Fibroblast of gingiva (primary cell): Measurements from ENCODE around the gene TERT.
"Not testable (repeated sequence)": the region's sequence is repeated elsewhere in the genome, so short reads cannot be mapped to it uniquely, and the experiment has no call there.

Experiments
- DNase-seq: peaks from one replicate; pipeline ENCODE4 v3.0.0-alpha.2; 2011; ENCODE audit warnings: low read depth

The TERT gene

GRCh38 chr5:1278656-1279442 lies 16.0 kb downstream of the TERT start:
- no peak for DNase-seq

DNA sequence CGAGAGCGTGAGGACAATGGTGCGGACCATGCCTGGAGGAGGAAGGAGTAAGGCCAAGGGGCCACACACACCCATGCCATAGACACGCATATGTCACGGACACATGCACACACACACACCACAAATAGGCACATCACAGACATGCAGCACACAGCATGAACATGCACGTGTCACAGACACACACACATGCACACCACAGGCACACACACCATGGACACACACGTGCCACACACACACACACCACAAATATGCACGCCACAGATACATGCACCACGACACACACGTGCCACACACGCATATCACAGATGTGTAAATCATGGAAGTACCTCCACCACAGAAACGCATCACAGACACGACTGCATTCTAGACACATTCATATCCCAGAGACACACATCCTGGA lies 16.7 kb downstream of the TERT start:
- no peak for DNase-seq

DNA sequence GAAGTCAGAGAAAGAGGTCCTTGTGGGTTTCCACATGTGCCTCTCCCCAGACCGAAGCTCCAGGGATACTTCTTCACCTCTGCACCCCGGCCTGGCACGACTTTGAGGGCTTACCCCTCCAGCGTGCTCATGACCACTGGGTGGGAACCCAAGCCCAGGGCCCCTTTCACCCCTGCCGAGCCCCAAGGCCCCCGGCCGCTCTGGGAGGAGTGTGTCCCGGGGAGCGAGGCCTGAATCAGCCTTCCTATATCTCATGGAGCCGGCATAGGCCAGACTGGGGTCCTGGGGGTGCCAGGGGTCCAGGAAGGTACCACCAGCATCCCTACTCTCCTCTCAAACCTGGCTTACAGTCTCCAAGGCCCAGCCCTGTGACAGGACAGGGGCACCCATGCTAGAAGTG lies 17.1 kb downstream of the TERT start:
- no peak for DNase-seq

GRCh38 chr5:1277331-1277730 lies 17.5 kb downstream of the TERT start:
- DNase-seq = no peak

- DNase-seq = no peak
These were observed 17.9 kb downstream of the TERT start for GRCh38 chr5:1276930-1277329.

DNA sequence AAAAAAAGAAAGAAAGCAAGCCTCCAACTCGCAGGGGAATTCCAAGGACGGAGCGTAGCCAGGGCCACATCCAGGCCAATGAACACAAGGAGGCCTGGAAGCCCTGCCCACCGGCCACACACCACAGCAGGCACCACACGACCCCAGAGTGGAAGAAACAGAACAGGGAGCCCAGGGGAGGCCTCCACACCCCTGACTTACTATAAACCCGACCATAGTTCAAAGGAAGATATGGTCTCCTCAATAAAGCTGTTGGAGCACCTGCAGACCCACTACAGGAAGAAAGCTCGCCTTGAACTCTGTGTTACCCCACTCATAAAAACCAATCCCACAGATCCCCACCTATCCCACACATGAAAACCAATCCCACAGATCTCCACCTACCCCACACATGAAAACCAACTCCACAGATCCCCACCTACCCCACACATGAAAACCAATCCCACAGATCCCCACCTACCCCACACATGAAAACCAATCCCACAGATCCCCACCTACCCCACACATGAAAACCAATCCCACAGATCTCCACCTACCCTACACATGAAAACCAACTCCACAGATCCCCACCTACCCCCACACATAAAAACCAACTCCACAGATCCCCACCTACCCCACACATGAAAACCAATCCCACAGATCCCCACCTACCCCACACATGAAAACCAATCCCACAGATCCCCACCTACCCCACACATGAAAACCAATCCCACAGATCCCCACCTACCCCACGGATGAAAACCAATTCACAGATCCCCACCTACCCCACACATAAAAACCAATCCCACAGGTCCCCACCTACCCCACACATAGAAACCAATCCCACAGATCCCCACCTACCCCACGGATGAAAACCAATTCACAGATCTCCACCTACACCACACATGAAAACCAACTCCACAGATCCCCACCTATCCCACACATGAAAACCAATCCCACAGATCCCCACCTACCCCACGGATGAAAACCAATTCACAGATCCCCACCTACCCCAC lies 19.2 kb downstream of the TERT start:
- DNase-seq = not testable (repeated sequence)

DNA sequence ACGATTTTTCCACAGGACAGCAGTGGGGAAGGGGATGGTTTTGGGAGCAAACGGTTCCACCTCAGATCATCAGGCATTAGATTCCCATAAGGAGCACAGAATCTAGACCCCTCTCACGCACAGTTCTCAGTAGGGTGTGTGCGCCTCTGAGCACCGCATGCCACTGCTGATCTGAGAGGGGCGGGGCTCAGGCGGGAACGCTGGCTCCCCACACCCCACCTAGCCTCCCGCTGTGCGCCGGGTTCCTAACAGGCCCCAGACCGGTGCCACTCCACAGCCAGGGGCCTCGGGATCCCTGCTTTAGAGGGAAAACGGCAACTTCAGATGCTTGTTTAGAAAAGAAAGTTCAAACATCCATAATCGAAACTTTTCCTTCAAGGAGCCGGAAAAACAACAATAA lies 20.4 kb downstream of the TERT start:
- DNase-seq = no peak

DNA sequence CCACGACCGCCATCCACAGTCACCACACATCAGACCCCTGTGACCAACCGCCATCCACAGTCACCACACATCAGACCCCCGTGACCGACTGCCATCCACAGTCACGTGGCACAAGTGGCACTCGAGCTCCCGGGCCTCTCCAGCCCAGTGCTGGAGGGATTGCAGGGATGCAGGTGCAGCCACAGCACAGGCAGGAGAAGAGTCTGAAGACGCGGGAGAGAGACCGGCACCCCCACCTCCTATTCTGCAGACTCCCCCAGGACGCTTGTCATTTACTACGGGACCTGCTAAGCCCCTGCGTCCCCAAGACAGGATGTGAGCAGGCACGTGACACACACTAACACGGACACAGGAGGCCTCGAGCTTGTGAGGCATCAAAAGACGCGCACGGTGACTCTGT lies 21.1 kb downstream of the TERT start:
- DNase-seq = no peak

DNA sequence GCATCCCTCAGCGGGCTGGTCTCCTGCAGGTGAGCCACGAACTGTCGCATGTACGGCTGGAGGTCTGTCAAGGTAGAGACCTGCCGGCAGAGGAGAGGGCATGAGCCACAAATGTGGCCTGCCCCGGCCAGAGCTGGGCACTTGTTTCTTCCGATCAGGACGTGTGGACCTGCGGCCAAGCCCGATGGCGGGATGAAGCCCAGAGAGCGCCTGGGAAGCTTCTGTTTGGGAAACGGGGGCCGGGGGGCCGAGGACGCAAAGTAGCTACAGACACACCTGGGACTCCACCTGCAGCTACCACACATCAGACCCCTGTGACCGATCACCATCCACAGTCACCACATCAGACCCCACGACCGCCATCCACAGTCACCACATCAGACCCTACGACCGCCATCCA lies 22.7 kb downstream of the TERT start:
- DNase-seq = no peak

DNA sequence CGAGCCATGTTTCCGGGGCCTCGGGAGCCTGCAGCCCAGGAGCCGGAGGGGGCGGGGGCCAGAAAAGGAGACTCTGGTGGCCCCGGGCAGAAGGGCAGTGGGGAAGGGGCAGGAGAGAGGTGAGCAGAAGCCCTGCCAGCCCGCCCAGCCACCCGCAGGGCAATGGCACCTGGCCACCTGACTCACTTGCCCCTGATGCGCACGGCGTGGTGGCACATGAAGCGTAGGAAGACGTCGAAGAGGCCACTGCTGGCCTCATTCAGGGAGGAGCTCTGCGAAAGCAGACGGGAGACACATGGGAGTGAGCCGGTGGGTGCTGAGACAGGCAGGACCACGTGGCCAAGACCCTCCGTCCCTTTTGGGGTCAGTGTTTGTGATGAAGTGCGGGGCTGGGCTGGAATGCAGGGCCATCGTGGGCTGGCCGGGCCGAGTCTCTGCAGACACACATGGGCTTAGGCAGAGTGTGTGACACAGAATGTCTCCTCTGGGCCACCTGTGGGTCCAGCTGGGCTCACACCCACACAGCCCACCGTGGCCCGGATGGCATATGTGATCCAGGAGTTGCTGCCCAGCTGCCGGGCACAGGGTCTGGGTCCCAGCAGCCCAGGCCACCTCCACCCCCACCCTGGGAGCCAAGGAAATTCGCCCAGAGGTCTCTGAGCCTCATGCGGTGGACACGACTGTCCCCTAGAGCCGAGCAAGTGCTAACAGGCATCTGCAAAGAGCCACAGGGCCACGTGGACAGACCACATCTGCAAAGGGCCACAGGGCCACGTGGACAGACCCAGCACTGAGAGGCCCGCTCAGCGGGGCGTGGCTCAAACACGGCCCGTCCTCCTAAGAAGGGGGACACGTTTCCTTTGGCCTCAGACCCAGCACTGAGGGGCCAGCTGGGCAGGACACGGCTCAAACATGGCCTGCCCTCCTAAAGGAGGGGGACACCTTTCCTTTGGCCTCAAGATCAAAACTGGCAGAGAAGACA lies 23.6 kb downstream of the TERT start:
- no peak for DNase-seq

GRCh38 chr5:1270426-1270825 lies 24.4 kb downstream of the TERT start:
- no peak for DNase-seq

DNA sequence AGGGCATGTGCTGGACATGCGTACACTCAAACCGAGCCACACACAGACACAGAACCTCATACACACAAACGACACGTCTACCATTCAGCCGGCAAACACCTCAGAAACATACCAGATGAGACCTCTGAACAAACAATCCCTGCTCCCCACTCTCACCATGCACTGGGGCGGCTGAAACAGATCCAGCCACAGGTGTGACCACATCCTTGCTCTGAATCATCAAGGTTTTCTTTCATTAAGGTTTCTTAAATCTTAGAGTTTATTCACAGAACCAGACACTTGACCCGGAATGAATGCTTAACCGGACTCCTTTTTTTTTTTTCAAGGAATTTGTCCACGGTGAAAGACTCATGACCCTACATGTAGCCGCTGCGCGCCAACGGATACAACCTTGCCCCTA lies 26.2 kb downstream of the TERT start:
- no peak for DNase-seq

DNA sequence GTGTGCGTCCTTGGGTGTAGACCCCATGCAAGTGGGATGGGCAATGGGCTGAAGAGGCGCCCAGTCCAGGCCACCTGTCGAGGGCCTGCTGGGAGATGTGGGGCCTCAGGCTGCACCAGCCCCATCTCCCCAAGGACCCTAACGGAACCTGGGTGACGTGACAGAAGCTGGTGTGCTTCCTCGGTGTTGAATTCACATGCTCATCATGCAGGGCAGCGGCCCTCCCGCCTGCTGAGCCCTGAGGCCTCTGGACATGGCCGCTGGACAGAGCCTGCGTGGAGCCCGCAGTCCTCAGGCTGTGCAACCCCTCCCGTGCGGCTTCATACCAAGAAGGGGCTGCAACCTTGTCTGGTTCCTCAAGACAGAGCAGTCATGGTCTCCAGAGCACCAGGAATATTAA lies 26.8 kb downstream of the TERT start:
- DNase-seq = no peak

GRCh38 chr5:1267464-1267863 lies 27.4 kb downstream of the TERT start:
- not testable (repeated sequence) for DNase-seq

DNA sequence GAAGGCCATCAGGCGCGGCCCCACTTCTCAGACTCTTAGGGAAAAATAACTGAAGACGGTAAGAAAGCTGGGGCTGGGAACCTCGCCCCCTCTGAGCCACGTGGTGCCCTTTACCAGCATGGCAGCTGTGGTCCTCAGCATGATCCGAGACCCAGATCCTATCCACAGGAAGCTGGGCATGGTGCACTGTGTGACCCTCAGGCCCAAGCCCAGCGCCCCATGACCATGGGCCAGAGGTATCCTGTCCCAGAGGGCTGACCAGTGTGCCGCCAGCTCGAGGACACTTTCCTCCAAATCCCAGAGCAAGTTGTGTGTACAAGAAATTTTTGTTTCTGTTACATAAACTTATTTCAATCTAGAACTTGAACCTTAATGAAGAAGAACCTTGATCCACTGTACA lies 28.1 kb downstream of the TERT start:
- no peak for DNase-seq

DNA sequence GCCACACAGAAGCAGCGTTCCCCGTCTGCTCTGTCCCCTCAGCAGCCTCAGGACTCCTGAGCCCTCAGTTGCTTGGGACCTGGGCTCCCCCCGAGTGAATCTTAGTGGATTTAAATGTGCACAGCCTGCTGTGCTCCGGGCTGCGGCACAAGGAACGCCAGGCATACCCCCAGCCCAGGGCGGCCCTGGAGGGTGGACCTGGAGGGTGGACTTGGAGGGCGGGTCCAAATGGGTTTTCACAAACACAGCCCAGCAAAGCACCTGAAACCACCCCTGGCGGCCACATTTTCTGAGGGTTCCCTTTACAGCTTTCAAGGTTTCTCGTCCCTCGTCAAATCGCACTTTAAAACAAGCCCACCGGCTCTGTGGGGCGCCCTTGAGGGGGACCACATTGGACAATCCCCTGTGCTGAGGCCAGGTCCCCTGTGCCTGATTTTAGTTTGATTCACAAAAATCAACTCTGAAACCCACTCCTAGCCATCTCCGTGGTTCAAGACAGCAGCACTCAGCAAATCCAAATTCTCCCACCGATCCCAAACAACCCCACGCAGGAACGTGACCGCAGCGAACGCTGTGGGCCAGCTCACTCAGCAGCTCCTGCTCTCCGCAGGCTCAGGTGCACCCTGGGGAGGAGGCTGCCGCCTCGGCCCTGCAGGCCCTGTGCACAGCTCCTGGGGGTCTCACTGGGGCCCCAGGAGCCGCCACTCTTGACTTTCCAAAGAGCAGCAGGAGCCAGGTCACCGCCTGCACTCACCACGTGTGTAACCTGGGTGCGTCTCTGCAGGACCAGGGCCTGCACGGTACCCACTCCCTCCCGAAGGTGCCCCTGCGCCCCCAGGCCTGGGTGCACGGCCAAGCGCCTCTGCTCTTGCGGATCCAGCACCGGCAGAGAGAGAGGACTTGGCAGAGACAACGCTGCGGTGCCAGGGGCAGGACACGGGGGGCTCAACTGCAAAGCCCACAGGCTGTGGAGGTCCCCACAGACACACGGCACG lies 29.1 kb downstream of the TERT start:
- no peak for DNase-seq

DNA sequence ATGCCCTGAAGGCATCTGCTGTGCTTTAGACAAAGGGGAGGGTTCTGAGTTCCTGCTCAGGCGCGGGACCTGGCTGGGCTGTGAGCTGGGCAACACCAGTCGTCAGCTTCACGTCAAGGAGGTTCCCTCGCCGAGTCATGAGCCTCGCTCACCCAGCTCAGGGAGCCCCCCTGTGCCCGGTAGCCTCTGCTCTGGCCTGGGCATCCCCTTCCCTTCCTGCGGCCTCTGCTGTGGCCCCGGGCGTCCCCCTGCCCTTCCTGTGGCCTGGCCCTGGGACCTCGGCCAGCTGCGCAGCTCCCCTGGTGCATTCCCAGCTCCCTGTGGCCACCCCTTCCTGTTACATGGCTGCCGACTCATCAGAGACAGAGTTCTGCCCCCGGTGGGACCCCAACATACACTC lies 29.8 kb downstream of the TERT start:
- no peak for DNase-seq

DNA sequence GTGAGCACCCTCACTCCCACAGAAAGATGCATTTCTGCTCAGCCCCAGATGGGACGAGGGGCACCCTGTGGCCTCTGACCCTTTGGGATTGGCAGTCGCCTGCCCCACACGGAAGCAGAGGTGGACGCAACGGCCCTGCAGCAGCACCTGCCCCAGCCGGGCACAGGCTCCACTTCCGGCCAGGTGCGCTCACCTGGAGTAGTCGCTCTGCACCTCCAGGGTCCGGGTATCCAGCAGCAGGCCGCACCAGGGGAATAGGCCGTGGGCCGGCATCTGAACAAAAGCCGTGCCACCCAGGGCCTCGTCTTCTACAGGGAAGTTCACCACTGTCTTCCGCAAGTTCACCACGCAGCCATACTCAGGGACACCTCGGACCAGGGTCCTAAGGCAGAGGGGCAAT lies 30.7 kb downstream of the TERT start:
- no peak for DNase-seq

GRCh38 chr5:1262381-1262780 lies 32.5 kb downstream of the TERT start:
- no peak for DNase-seq

DNA sequence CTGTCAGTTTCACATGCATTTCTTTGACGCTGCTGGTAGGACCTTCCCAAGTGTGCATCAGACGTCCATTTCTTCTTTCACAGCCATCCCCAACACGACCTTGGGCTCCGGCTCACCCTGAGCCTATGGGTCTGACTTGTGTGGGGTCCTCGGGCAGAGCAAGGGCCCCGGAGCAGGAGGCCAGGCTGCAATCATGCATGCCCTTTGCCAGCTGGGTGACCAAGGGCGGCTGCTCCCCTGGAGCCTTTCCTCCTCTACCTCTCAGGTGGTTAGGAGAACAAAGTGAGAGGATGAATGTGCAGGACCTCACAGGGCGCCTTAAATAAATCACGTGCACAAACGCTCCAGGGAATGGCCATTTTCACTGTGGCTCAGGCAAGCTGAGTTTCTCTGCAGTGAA lies 33.2 kb downstream of the TERT start:
- no peak for DNase-seq
